Measurements from ENCODE around the gene LASP1NB.

- TF ChIP-seq, protein P1, sequence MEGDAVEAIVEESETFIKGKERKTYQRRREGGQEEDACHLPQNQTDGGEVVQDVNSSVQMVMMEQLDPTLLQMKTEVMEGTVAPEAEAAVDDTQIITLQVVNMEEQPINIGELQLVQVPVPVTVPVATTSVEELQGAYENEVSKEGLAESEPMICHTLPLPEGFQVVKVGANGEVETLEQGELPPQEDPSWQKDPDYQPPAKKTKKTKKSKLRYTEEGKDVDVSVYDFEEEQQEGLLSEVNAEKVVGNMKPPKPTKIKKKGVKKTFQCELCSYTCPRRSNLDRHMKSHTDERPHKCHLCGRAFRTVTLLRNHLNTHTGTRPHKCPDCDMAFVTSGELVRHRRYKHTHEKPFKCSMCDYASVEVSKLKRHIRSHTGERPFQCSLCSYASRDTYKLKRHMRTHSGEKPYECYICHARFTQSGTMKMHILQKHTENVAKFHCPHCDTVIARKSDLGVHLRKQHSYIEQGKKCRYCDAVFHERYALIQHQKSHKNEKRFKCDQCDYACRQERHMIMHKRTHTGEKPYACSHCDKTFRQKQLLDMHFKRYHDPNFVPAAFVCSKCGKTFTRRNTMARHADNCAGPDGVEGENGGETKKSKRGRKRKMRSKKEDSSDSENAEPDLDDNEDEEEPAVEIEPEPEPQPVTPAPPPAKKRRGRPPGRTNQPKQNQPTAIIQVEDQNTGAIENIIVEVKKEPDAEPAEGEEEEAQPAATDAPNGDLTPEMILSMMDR (conservative IDR thresholded peaks at IDR 0.05; ENCODE audit: low read depth, low read length) = no peak
- no peak for TF ChIP-seq EZH2 (IDR thresholded peaks at IDR 0.05; ENCODE audit: borderline replicate concordance, low read depth, low read length, poor library complexity, severe bottlenecking)
Measured at GRCh38 chr17:38892620-38893019, 32.8 kb upstream of the LASP1NB start.
